NCI-H524 treated with DMSO at 0.1 percent for 48 hours (cell line): ENCODE measurements around the gene SKIC3.

Source experiments
- DNase-seq: peaks from one replicate; lab custom pipeline; 2025; lab: John Stamatoyannopoulos, UW

Gene SKIC3

GRCh38 chr5:95531491-95531890 lies 23.3 kb downstream of the SKIC3 start:
- DNase-seq = no peak

- no peak for DNase-seq
Observed at GRCh38 chr5:95530416-95530815, 24.4 kb downstream of the SKIC3 start.

- no peak for DNase-seq
Observed at GRCh38 chr5:95528565-95528964, 26.2 kb downstream of the SKIC3 start.

- no peak for DNase-seq
Observed at GRCh38 chr5:95526871-95527270, 27.9 kb downstream of the SKIC3 start.

- no peak for DNase-seq
Observed at GRCh38 chr5:95524423-95524822, 30.4 kb downstream of the SKIC3 start.

- no peak for DNase-seq
Observed at GRCh38 chr5:95520206-95520605, 34.6 kb downstream of the SKIC3 start.

- DNase-seq = no peak
Observed at GRCh38 chr5:95519681-95520080, 35.1 kb downstream of the SKIC3 start.

- DNase-seq = no peak
Observed at GRCh38 chr5:95519151-95519550, 35.6 kb downstream of the SKIC3 start.

GRCh38 chr5:95518417-95518816 lies 36.4 kb downstream of the SKIC3 start:
- no peak for DNase-seq

- DNase-seq = no peak
Observed at GRCh38 chr5:95511606-95512005, 43.2 kb downstream of the SKIC3 start.

- no peak for DNase-seq
Observed at GRCh38 chr5:95508550-95508949, 46.2 kb downstream of the SKIC3 start.
